ENCODE results near the gene SYT1.
"Not testable (repeated sequence)": the region's sequence is repeated elsewhere in the genome, so short reads cannot be mapped to it uniquely, and the experiment has no call there.

Gene SYT1

GRCh38 chr12:79156846-79157463, 292.4 kb downstream of the SYT1 start:
- DNase-seq = no peak

- no peak for DNase-seq
These were observed 296.8 kb downstream of the SYT1 start for GRCh38 chr12:79161249-79161934.

DNA sequence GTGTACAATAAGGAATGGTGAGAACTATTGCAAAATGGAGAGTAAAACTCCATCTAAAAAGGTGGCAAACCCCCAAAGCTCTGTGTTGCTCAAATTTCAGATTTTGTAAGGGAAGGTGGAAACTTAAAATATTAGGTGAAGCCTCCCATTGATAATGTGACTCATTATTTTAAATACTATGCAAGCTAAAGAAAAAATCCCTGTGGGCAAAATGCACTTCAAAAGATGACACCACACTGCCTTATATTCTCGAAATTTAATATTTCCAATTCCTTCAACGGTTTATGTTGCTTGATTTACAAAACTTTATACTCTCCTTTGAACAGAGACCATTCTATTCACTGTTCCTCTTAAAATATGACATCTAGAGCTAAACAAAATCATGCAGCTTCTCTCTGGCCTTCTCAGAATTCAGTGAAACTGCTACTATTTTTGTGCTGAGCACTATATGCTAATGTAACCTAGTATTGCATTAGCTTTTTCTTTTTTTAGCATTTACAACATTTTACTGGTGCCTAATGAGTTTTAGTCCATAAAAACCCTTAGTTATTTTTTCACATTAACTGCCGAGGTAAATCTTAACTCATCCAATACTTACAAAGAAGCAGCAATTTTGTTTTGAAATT, 297.7 kb downstream of the SYT1 start:
- DNase-seq = no peak

DNA sequence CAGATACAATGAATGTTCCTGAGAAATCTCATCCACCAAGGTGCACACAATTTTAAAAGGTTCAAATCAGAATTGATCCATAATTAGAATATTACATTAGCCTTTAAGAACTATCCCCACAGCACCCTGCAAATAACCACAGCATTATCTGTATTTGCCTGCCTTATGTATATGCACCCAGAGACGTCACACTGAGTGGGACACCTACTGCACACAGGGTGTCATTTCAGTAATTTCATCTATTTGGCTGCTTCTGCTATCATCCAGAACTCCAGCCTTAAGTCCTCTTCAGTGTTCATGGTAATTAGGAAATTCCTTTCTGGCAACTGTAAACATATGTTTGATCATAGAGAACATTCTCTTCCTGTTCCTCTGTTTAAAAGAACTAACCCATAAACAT, 298.4 kb downstream of the SYT1 start:
- DNase-seq = no peak

DNA sequence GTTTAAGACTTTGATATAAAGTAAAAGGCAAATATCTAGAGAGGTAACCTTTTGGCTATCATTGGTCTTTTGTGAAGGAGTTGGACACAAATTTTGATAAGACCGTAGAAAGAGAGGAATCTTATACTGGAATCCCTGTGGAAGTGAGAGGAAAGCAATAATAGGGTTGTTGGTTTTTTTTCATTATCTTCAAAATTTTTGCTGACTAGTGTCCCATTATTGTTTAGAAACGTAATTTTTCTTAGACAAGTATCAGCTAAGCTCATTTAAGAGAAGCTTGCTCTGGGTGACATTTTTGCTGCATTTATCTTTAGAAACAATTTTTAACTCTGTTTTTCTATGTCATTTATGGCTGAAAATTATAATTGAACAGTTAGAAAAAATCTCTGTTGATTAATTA, 300.3 kb downstream of the SYT1 start:
- no peak for DNase-seq

GRCh38 chr12:79168687-79169086, 304.1 kb downstream of the SYT1 start:
- DNase-seq = no peak

- peak; percentile 73 for DNase-seq
These were observed 310.1 kb downstream of the SYT1 start for GRCh38 chr12:79174626-79175025.

- DNase-seq = peak; percentile 14
These were observed 318.4 kb downstream of the SYT1 start for GRCh38 chr12:79183003-79183402.

DNA sequence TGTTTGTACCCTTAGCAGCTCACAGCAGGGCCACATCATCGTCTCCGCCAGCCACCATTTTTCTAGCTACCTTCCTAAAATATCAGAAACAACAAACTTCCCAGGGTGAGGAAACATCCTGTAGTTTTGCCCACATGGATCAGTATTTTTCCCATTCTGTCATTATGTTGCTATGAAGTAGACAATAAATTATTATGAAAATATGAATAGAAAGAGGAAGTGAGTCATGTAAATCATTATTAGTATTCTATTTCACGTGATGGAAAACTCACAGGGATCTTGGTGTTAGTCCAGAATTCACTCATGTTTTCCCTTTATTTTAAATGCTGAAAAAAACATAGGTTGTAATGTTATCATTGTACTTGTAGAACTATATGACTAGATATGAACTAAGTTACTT, 319.4 kb downstream of the SYT1 start:
- no peak for DNase-seq

DNA sequence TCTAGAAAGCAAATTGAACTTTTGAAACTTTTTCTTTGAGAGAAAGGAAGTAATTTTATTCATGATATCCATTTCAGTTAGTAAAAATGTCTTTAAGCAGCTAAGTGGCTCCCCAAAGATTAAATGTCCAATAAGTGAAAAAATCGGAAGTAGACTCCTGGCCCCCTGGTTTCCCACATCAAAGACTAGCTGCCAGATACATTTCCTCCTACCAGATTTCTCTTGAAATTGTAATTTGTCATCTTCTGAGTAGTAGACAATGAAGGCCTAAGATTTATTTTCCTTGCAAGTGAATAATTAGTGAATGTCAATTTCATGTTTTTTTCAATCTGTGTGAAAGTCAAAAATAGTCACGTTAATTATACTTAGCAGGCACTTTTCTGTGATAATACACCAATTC, 321.9 kb downstream of the SYT1 start:
- DNase-seq = no peak

DNA sequence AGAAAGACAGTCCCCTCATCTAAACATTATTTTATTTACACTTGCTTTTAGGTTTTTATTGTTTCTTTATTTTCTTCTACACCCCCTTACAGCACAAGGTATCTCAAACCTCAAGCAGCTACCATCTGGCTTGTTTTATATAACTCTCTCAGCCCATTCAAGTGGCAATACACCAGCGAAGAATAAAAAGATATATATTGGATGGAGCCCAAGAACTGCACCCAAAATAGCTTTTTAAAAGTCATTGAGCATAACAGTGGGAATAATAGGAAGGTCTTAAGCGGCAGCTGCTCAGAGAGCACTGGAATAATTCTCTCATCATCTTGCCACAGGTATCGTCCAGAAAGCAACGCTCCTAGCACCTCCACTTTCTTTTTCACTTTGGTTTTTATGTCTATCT, 322.5 kb downstream of the SYT1 start:
- DNase-seq = no peak

DNA sequence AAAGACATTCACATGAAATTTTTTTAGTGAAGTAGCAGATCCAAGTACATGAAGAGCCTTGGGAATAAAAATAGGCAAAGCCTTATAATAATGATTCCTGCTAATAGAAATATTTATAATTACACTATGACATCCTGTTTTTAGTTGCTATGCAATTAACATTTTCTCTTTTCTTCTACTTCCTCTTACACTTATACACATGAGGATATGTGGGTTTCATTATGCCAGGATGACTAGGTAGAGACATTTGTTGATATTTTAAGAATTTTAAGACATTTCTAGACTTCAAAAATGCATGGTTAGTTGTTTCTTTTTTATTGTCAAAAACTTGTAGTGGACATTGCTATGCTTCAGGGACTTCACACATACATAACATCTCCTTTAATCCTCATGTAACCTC, 326.8 kb downstream of the SYT1 start:
- no peak for DNase-seq

GRCh38 chr12:79194595-79194994, 330.0 kb downstream of the SYT1 start:
- DNase-seq = peak; percentile 36

DNA sequence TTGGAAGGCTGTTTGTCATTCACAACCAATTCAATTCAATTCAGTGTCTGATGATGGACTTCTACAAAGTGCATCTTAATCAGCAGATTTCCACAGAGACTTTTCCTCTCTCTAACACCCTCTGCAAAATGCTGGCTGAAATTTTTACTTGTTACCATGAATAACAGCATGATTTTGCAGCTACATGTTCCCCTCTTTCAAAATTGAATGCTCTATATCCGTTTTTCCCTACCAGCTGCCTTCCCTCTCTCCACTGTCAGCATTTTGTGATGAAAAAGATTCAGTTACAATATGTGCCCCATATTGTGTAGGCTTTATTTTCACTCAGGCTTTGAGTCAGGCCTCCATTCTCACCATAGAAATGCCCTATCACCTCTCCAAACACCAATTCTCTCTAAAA, 334.6 kb downstream of the SYT1 start:
- no peak for DNase-seq

GRCh38 chr12:79200176-79200575, 335.6 kb downstream of the SYT1 start:
- DNase-seq = no peak

DNA sequence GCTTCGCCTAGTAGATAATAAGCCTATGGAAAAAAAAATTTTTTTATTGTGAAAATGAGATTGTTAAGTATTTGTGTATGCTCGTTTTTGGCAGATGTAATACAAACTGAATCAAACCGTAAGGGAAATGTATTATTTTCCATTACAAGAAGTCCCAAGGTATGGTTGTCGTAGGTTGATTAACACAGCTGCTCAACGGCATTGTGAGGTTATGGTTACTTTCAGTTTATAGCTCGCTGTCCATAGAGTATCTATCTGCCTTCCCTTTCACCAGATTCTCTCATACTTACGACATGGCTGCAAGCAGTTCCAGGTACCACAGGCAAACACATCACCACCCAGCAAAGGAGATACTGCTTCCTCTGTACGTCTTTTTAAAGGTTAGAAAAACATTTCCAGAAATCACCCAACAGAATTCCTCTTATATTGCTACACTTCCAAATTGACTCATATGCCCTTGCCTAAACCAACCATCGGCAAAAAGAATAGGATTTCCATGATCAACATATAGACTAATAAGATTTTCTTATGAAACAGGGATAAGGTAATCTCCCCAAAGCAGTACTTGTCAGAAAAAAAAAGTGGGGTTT, 338.6 kb downstream of the SYT1 start:
- DNase-seq = no peak

DNA sequence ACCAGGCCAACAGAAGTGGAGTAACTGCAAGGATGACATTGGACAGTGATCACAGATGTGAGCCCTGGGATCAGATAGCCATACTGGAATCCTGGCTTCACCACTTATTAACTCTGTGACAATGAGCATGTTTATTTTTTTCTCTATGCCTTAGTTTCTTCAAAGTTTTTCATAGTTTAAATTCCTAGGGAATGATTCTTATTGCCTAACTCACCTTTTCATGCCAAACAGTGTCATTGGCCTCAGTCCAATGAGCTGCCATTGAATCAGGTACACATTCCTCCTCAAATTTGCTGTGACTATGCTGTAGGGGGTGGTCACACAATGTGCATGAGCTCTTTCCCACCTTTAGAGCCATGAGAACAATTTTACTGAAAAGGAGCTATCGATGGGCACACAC, 342.3 kb downstream of the SYT1 start:
- DNase-seq = no peak

GRCh38 chr12:79210403-79210802, 345.8 kb downstream of the SYT1 start:
- not testable (repeated sequence) for DNase-seq

DNA sequence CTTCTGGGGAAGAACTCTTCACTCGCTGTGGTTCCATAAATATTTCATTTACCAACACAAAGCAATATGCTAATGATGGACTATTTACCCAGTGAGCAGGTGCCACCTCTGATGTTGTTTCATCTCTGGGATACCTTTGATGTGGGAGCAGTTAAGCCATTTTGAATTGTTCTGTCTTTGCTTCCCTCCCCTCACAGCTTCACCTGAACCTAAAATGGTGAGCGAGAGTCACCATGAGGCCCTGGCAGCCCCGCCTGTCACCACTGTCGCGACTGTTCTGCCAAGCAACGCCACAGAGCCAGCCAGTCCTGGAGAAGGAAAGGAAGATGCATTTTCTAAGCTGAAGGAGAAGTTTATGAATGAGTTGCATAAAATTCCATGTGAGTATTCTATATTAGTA, 352.7 kb downstream of the SYT1 start:
- DNase-seq = no peak

DNA sequence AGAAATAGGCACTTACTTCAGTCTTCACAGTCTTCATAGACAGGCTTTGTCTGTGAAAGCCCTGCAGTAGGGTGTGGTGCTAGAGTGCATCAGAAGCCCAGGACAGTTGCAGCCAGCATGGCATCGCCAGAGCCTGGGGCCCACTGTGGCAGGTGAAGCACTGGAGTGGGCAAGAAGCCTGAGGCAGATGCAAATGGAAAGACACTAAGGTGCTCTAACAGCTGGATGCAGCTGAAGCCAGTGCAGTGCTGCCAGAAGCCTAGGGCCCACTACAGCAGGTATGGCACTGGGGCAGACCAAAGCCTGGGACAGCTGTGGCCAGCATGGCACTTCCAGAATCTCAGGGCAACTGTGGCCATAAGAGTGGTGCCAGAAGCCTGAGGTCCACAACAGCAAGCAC, 358.6 kb downstream of the SYT1 start:
- DNase-seq = no peak

DNA sequence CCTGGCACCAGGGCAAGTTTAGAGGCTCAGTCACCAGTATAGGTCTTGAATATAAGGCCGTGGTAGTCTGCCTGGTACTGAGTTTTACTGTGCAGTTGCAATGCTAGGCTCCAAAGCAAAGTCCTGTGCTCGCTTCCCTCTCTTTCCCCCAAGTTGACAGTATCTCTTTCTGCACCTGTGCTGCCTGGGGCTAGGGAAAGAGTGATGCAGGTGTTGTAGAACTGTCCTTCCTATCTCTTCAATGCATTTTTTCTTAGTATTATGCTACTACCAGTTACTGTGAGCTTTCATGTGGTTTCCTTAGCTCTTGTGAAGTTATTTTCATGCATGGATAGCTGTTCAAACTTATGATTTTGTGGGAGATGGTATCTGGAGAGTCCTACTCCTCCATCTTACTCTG, 359.2 kb downstream of the SYT1 start:
- no peak for DNase-seq

DNA sequence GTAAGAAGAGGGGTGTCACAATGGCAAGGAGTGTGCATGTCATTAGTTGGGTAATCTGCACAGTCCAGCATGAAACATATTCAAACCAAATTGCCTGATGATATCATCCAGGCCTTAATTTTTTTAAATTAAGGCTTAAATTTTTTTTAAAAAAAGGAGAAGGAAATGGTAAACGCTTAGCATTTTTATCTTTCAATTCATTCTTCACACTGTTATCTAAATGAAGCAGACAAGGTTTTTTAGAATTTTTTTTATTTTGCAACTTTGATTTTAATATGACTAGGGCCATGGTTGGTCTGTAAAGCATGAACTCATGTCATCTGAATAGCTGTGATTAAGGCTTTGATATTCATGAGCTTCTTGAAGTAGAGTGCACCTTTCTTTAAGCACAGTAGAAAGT, 362.5 kb downstream of the SYT1 start:
- no peak for DNase-seq

DNA sequence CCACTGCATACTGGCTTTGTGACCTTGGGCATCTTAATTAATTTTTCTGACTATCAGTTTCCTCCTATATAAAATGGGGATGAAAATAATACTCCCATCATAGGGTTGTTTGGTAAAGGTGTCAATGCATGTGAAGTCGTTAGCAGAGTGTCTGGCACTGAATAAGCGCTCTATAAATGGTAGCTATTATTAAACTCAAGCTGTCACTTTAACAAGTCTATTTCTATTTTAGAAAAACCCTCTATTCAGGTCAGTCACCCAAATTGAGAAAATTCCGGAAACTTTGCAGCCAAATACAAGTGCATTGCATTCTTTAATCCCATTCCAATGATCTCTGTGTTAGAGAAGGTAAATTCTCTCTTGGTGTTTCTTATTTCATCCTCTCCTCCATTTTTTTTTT, 363.1 kb downstream of the SYT1 start:
- DNase-seq = no peak

DNA sequence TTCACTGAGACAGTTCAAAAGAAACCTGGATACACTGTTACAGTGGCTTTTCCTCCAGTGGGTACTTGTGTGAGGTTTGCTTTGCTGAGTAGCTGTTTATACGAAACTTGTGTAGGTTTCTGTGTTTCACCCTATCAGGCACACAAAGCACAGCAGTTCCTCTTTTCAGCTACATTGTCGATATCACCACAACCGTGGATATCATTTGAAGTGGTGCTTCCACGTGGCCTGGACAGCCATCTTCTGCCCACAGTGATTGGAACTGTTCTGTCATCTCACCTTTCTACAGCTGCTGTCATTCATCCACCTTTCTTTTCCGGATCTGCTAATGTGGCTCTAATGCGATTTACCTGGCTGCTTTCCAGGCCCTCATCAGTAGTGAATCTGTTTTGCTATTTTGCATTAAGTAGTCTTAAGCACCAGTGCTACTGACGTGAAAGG, 368.8 kb downstream of the SYT1 start:
- no peak for DNase-seq

Measured in fibroblast of skin of abdomen (primary cell).